Measurements from ENCODE around the gene GPR35. TPM values are rescaled to one million over a fixed set of nuclear protein-coding genes. Genes with fewer than 3 reads are reported as not detected.

Gene GPR35
- total RNA-seq, 1 experiment from 2014 or later: 21.3 TPM

GRCh38 chr2:240588006-240588655, 37.1 kb upstream of the GPR35 start:
- peaks cover 16% of the 10 kb centered on the region for H3K4me1 Mint-ChIP-seq (ENCODE audit: low read depth, unreplicated experiment)
- H3K27ac Mint-ChIP-seq (ENCODE audit: unreplicated experiment): no peak overlapping the region
- H3K36me3 ChIP-seq (ENCODE audit: control insufficient read depth, insufficient read depth, low read length): no peaks in the 10 kb centered on the region
- no peaks in the 10 kb centered on the region for H3K27me3 ChIP-seq (replicated peaks; ENCODE audit: control insufficient read depth, insufficient read depth, low read length)
- no peaks in the 10 kb centered on the region for H3K9me3 Mint-ChIP-seq (ENCODE audit: unreplicated experiment)
- DNase-seq: no peak
- H3K4me1 ChIP-seq: no peaks in the 10 kb centered on the region
- H3K9me3 ChIP-seq: no peaks in the 10 kb centered on the region
- peak overlapping the region; percentile 71 for H3K4me3 ChIP-seq (ENCODE audit: low read depth, low read length)
- no TSS peak for BruUV-seq (replicated peaks)
- H3K27me3 Mint-ChIP-seq (ENCODE audit: insufficient read depth, unreplicated experiment): no peaks in the 10 kb centered on the region
- peaks cover 4% of the 10 kb centered on the region for H3K36me3 Mint-ChIP-seq (ENCODE audit: insufficient read depth, unreplicated experiment)
- intact Hi-C loops (cut with micrococcal nuclease; ENCODE audit: unreplicated experiment): no loop called here
- no peak for TF ChIP-seq CTCF (IDR thresholded peaks at IDR 0.05; ENCODE audit: insufficient read depth in 1 of 2, low read depth in 1 of 2, low read length in 1 of 2, severe bottlenecking in 1 of 2, unreplicated experiment in 1 of 2)
- ChIA-PET POLR2A (interaction anchor here (0.6 to 3.6 kb wide), 2 partner anchors 17 to 270 kb away, joined by 3 to 31 read pairs; no protein-coding TSS in a partner anchor), CTCF (no interaction called here)
- peak overlapping the region; percentile 89 for H3K4me3 Mint-ChIP-seq (ENCODE audit: unreplicated experiment)

GRCh38 chr2:240588669-240589068, 36.6 kb upstream of the GPR35 start:
- Mint-ChIP-seq H3K4me3 (ENCODE audit: unreplicated experiment) (no peak overlapping the region), H3K27me3 (ENCODE audit: insufficient read depth, unreplicated experiment) (no peaks in the 10 kb centered on the region), H3K9me3 (ENCODE audit: unreplicated experiment) (no peaks in the 10 kb centered on the region), H3K27ac (ENCODE audit: unreplicated experiment) (no peak overlapping the region), H3K36me3 (ENCODE audit: insufficient read depth, unreplicated experiment) (peaks cover 4% of the 10 kb centered on the region), H3K4me1 (ENCODE audit: low read depth, unreplicated experiment) (peaks cover 16% of the 10 kb centered on the region)
- Histone ChIP-seq H3K9me3 (no peaks in the 10 kb centered on the region), H3K27me3 (replicated peaks; ENCODE audit: control insufficient read depth, insufficient read depth, low read length) (no peaks in the 10 kb centered on the region), H3K4me3 (ENCODE audit: low read depth, low read length) (no peak overlapping the region), H3K4me1 (no peaks in the 10 kb centered on the region), H3K36me3 (ENCODE audit: control insufficient read depth, insufficient read depth, low read length) (no peaks in the 10 kb centered on the region)
- CTCF ChIA-PET: no interaction called here
- POLR2A ChIA-PET: interaction anchor here (3.6 kb wide), 1 partner anchor 17 kb away, joined by 31 read pairs; no protein-coding TSS in a partner anchor
- TF ChIP-seq CTCF (IDR thresholded peaks at IDR 0.05; ENCODE audit: insufficient read depth in 1 of 2, low read depth in 1 of 2, low read length in 1 of 2, severe bottlenecking in 1 of 2, unreplicated experiment in 1 of 2): no peak
- DNase-seq: no peak
- BruUV-seq (replicated peaks): no TSS peak
- intact Hi-C loops (cut with micrococcal nuclease; ENCODE audit: unreplicated experiment): no loop called here

GRCh38 chr2:240589375-240589774, 35.9 kb upstream of the GPR35 start:
- no peaks in the 10 kb centered on the region for H3K36me3 ChIP-seq (ENCODE audit: control insufficient read depth, insufficient read depth, low read length)
- H3K27me3 ChIP-seq (replicated peaks; ENCODE audit: control insufficient read depth, insufficient read depth, low read length): no peaks in the 10 kb centered on the region
- no peak overlapping the region for H3K4me3 Mint-ChIP-seq (ENCODE audit: unreplicated experiment)
- H3K27me3 Mint-ChIP-seq (ENCODE audit: insufficient read depth, unreplicated experiment): no peaks in the 10 kb centered on the region
- H3K36me3 Mint-ChIP-seq (ENCODE audit: insufficient read depth, unreplicated experiment): peaks cover 4% of the 10 kb centered on the region
- H3K4me3 ChIP-seq (ENCODE audit: low read depth, low read length): no peak overlapping the region
- no peak overlapping the region for H3K27ac Mint-ChIP-seq (ENCODE audit: unreplicated experiment)
- BruUV-seq (replicated peaks): no TSS peak
- H3K9me3 ChIP-seq: no peaks in the 10 kb centered on the region
- no peaks in the 10 kb centered on the region for H3K9me3 Mint-ChIP-seq (ENCODE audit: unreplicated experiment)
- peaks cover 16% of the 10 kb centered on the region for H3K4me1 Mint-ChIP-seq (ENCODE audit: low read depth, unreplicated experiment)
- intact Hi-C loops (cut with micrococcal nuclease; ENCODE audit: unreplicated experiment): no loop called here
- no peak for TF ChIP-seq CTCF (IDR thresholded peaks at IDR 0.05; ENCODE audit: insufficient read depth in 1 of 2, low read depth in 1 of 2, low read length in 1 of 2, severe bottlenecking in 1 of 2, unreplicated experiment in 1 of 2)
- no peaks in the 10 kb centered on the region for H3K4me1 ChIP-seq
- POLR2A ChIA-PET: interaction anchor here (3.6 kb wide), 1 partner anchor 16 kb away, joined by 31 read pairs; no protein-coding TSS in a partner anchor
- CTCF ChIA-PET: no interaction called here
- DNase-seq: no peak

Data from Caco-2 (cell line).